ENCODE data around the gene CREB3L2.

Gene CREB3L2

DNA sequence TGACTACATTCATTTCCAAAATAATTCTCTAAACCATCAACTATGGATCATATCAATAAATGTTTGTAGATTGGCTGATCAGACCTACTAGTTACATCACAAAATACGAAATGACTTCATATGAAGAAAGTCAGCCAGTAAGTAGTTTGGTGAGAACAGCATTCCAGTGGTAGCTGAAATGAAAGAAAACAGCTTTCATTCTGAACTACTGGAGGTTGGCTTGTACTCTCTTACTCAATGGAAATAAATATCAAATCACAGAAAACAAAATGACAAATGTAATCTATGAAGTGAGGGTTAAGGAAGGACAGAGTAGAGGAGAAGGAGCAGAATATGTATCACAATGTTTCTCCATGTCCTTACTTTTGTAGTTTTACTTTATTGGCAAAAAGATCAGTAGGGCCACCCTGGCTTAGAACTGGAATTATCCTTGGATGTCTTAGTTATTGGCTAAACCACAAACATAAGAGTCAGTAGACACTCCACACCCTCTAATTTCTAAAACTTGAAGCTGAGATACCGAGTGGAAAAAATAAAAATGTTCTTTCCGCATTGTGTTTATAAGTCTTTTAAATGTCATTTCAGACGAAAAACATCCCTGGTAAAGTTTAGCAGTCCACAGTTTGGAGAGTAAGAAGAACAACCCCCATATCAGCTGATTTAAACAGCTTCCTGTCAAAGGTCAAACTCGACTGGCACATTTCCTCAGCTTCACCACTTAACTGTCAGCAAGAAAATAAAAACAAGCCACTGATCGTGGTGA, 81.1 kb downstream of the CREB3L2 start:
- no peak for TF ChIP-seq CTCF (IDR thresholded peaks at IDR 0.05; ENCODE audit: low read depth, low read length, missing control alignments)
- no peak for DNase-seq (ENCODE audit: low read depth)
- H3K4me3 ChIP-seq (ENCODE audit: low read depth, low read length): no peak overlapping the region

GRCh38 chr7:137919987-137920386, 81.9 kb downstream of the CREB3L2 start:
- H3K4me3 ChIP-seq (ENCODE audit: low read depth, low read length): no peak overlapping the region
- TF ChIP-seq CTCF (IDR thresholded peaks at IDR 0.05; ENCODE audit: low read depth, low read length, missing control alignments): no peak
- DNase-seq (ENCODE audit: low read depth): no peak

DNA sequence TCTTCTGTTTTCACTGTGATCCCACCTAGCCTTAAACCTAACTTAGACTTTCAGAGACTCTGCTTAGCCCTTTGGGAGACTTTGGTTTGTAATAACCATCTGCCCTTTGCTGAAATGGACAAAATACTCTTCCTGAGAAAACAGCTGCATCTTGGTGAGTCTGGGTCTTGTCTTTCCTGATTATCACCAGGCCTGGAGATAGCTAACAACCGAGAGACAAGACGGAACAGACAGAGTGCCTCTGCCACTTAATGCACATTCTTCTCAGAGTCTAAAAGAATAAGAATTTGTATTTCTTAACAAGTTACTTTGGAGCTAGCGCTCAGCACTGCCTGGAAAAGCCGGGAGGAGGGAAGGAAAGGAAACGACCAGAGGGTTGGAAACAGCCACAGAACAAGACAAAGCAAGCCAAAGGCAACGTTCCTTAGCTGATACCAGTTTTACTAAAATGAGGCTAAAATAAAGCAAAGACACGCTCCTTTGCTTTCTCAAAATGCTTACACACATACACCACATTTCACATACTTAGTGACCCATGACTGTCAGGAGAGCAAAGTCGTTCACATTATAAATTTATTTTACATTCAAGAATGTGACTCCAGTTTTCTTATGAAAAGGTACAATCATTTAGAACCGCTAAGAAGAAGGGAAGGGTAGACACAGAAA, 84.8 kb downstream of the CREB3L2 start:
- TF ChIP-seq CTCF (IDR thresholded peaks at IDR 0.05; ENCODE audit: low read depth, low read length, missing control alignments): no peak
- no peak overlapping the region for H3K4me3 ChIP-seq (ENCODE audit: low read depth, low read length)
- DNase-seq (ENCODE audit: low read depth): no peak

DNA sequence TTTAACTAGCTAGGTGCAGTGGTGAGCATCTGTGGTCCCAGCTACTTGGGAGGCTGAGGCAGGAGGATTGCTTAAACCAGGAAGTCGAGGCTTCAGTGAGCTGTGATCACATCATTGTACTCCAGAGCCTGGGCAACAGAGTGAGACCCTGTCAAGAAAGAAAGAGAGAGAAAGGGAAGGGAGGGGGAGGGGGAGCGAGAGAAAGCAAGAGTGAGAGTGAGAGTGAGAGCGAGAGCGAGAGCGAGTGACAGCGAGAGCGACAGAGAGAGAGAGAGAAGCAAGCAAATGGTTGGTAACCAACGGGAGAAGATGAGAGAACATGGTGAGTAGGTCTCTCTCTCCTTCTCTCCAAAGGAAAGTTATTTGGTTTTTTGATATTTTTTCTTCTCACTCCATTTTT, 85.3 kb downstream of the CREB3L2 start:
- DNase-seq (ENCODE audit: low read depth): no peak
- no peak overlapping the region for H3K4me3 ChIP-seq (ENCODE audit: low read depth, low read length)
- TF ChIP-seq CTCF (IDR thresholded peaks at IDR 0.05; ENCODE audit: low read depth, low read length, missing control alignments): no peak

DNA sequence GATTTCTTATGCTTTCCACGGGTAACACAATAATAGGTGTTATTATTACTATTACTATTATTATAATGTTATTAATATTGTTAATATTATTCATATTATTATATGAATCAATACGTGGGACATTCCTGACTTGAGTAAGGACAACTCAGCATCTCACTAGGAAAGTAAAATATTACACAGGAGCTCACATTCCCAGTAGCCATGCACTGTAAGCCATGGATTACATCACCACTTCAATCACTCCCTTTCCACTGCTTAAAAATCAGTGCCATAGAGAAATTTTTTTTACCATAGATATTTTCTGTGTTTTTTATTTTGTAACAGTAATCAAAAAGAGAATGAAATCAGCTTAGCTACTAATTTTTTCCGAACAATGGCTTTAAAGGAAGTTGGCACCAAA, 86.6 kb downstream of the CREB3L2 start:
- DNase-seq (ENCODE audit: low read depth): no peak
- no peak for TF ChIP-seq CTCF (IDR thresholded peaks at IDR 0.05; ENCODE audit: low read depth, low read length, missing control alignments)
- H3K4me3 ChIP-seq (ENCODE audit: low read depth, low read length): no peak overlapping the region

DNA sequence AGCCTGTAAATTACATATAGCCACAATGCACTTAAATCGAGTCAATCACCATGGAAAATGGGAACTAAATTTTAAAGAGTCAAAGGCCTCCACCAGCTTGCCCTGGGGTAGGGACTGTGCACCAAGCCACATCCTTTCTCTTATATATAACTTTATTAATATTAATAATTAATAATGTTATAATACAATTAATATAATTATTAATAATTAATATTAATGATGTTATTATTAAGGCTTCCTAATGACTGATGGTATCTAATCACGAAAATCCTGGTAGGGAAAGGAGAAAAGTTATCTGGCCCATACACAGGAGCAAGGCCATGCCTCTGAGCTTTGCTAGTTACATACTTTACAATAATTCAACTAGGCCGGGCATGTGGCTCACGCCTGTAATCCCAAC, 87.9 kb downstream of the CREB3L2 start:
- no peak for TF ChIP-seq CTCF (IDR thresholded peaks at IDR 0.05; ENCODE audit: low read depth, low read length, missing control alignments)
- no peak for DNase-seq (ENCODE audit: low read depth)
- H3K4me3 ChIP-seq (ENCODE audit: low read depth, low read length): no peak overlapping the region

GRCh38 chr7:137909042-137909441, 92.8 kb downstream of the CREB3L2 start:
- no peak for DNase-seq (ENCODE audit: low read depth)
- H3K4me3 ChIP-seq (ENCODE audit: low read depth, low read length): no peak overlapping the region
- TF ChIP-seq CTCF (IDR thresholded peaks at IDR 0.05; ENCODE audit: low read depth, low read length, missing control alignments): no peak

Data from GM12864 (cell line).